CD4-positive, alpha-beta T cell treated with Interleukin-4 for 4 hours (primary cell): ENCODE data around the gene ASTN1.

ENCODE experiments used
- DNase-seq: peaks from one replicate; pipeline ENCODE4 v3.0.0-alpha.2; 2020

ASTN1 gene

DNA sequence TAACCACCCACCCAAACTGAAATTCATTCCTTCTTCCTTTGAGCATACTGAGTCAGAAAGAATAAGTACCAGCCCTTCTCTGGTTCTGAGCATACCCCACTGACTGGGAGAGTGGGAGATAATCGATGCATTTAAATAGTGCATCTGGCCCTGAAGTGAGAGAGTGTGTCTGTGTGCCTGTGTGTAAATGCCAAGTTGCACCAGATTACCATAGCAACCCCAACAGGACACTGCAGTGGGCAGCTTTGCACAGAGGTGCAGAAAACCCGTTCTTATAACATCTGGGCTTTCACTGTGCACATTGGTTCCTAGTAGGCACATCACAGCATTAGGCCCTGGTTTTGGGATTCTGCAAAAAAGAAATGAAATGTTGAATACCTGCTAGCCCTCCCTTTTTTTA is 2.3 kb downstream of the ASTN1 start:
- no peak for DNase-seq

DNA sequence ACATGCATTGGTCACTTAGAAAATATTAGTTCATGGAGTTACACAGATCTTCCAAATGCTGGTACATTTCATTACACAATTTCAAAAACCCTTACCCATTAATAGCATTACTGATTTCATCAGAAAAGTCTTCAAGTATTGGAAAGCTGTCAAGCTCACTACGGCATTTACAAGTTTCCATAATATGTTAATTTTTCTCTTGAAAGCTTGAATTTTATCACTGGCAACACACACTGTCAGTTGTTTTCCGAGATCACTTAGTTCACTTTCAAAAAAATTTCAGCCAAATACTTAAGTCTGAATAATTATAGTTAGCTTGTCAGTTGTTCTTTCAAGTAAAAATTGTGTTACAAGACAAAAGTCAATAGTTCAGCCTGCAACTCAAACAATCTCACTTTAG is 18.0 kb downstream of the ASTN1 start:
- no peak for DNase-seq

- no peak for DNase-seq
Observed at GRCh38 chr1:177145106-177146070, 19.1 kb downstream of the ASTN1 start.

DNA sequence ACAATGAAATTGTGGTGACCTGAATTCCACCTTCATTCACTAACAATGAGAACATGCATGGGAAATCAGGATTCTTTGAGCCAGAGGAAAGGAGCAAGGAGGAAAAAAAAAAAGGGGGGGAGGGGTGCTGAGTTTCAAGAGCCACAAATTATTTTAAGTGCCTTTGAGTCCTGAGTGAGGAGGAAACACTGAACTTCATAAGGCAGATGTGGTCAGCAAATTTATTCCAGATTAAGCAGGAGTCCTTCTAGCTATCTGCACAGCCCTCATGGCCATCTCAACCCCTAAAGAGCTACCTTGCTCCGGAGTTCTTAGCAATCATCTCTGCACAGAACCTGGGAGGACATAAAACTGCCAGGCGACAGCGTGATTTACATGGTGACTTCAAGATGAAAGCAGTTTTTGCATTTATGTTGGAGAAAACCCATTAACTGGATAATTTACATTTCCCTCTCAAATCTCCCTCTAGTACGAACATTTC is 21.7 kb downstream of the ASTN1 start:
- DNase-seq = no peak

DNA sequence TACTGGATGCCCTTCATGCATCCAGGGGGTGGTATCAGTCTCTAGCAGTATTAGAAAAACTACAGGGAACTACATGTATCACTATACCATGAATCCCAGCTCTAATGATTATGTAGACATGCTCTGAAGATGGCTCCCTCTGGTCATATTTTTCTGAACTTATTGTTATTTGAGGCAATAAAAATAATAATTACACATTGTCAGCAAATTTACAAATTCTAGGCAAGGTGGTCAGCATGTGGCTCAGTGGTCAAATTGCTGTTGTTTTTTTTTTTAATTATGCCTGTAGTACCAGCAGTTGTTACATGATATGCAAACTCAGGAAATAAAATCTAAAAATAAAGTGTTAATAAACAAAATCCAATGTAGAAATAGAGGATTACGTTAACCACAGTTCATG is 22.5 kb downstream of the ASTN1 start:
- no peak for DNase-seq

GRCh38 chr1:177138347-177138746 is 26.2 kb downstream of the ASTN1 start:
- no peak for DNase-seq

GRCh38 chr1:177137814-177138213 is 26.7 kb downstream of the ASTN1 start:
- no peak for DNase-seq

DNA sequence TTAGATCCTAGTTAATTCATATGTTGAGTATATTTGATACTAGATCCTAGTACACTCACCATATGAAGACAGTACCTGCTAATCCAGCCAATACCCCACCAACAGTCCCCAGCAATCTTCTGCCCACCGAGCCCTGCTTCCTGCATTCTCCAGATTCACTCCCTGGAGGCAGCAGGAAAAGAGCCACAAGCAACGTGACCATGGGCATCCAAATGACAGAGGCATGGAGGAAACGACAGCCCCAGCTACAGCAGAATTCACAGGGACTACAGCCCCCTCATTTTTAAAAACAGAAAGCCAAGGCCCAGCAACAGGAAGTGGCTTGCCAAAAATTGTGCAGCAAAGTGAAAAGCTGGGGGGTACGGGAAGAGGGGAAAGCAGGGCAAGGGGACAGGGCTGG is 29.3 kb downstream of the ASTN1 start:
- DNase-seq = no peak

- DNase-seq = no peak
Observed at GRCh38 chr1:177133977-177134538, 30.5 kb downstream of the ASTN1 start.

DNA sequence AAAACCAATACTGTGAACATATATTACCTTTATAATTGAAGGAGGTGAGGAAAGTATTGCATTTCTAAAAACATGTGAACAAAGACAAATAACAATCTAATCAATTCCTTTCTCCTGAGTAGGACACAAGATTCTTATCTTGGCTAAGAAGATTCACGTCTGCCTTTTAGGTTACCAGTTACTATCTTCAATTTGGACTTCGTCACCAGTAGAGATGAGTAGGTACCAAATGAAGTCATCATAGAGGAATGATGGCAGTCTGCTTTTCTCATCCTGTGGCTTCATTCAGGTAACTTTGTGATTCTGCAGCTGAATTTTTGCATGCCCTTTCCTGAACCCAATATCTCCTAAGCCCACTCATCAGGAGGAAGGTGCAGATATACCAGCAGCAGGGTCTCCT is 32.4 kb downstream of the ASTN1 start:
- no peak for DNase-seq

DNA sequence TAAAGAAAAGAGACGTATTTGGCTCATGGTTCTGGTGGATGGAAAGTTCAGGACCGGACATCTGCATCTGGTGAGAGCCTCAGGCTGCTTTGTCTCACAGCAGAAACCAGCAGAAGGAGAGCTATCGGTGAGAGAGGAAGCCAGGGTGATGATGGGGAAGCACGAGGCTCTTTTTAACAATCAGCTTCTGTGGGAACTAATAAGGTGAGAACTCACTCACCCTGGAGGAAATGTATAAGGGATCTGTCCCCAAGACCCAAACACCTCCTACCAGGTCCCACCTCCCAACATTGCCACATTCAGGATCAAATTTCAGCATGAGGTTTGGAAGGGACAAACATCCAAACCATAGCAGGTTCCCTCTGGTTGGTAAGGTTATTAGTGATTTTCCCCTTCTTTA is 32.8 kb downstream of the ASTN1 start:
- DNase-seq = no peak

- DNase-seq = no peak
Observed at GRCh38 chr1:177130451-177130945, 34.0 kb downstream of the ASTN1 start.

- DNase-seq = no peak
Observed at GRCh38 chr1:177128665-177129281, 35.7 kb downstream of the ASTN1 start.

- DNase-seq = no peak
Observed at GRCh38 chr1:177126267-177126666, 38.2 kb downstream of the ASTN1 start.

DNA sequence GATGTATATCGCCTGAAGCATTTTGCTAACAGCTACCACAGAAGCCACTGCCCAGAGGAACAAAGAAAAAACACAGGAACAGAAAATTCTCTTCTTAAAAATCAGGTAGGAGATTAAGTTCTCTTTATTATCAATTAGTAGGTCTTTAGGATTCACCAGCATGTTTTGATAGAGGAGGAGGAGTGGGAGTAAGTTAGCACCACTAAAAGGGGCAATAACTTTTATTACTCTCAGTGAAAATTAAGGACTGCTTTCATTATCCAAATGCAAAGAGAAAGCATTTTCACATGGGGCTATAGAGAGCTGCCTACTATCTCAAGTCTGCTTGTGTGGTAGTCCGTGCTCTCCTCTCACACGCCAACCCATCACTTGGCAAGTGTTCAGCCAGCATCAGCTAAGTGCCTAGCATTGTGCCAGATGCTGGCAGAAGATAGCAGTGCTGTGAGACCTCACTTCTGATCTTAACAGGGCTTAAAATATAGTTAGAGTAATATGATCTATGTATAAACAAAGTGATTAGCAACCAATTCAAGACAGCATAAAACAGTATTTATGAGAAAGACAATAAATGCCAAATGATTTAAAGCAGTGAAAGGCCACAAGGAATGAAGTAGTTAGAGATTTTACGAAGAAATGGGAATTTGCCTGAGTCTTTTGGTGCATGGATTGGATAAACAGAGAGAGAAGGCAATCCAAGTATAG is 39.8 kb downstream of the ASTN1 start:
- DNase-seq = no peak

DNA sequence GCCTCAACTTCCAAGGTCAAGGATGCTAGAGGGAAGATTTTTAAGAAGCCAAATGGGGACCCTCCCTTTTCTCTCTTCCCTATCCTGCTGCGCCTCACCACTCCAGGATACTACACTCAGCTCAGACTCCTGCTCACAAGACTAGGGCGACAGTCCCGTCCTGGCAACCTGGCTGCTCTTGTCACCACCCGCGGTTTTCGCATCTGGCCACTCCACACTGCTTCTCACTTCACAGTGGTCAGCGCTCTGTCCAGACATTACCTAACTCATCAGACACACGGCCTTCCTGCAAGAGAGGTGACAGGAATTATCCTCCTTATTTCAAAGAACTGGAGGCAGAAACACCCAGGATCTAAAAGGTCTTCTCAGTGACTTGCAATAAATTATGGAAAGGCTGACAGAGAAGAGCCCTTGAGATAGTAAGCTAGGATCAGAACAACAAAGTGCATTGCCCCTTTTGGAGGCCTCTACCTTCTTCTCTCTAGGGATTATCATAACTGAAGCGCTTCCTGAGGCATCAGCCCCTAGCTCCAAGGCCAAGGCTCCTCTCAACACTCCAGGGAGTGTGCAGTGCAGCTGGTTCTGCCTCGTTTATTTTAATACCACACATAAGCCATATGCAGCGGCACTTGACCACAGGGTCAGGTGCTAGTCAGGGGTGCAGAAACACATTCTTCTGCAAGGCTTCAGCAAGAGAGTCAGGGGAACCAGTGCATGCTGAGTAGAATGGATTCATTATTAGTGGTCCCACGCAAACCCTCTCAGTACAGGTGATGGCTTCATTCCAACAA is 41.9 kb downstream of the ASTN1 start:
- DNase-seq = no peak

- no peak for DNase-seq
Observed at GRCh38 chr1:177119311-177119710, 45.2 kb downstream of the ASTN1 start.

GRCh38 chr1:177118901-177119300 is 45.6 kb downstream of the ASTN1 start:
- no peak for DNase-seq

GRCh38 chr1:177116941-177117340 is 47.6 kb downstream of the ASTN1 start:
- DNase-seq = no peak

- DNase-seq = no peak
Observed at GRCh38 chr1:177106614-177107365, 57.7 kb downstream of the ASTN1 start.

DNA sequence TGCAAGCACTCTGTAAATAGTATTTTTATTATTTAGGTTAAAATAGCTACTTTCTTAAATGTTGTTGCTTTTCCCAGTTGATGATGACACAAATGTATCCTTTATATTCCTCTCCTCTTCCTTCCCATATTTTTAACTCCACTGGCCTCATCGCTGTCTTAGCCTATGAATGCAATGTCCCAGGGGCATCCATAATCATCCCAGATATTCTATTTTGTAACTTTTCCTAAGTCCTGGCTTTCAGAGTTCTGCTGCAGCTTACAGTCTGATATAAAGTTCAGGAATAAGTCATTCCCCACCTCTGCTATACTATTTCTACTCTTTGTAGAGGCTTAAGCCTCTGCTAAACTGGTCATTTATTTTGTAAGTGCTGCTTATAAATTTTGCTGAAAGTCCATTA is 58.3 kb downstream of the ASTN1 start:
- DNase-seq = no peak
